Stomach (tissue), 9 donors: ENCODE data around the gene PLS3. TPM values are rescaled to one million over a fixed set of nuclear protein-coding genes. Genes with fewer than 3 reads are reported as not detected.

Source experiments
- DNase-seq, 2 donors: peaks; one replicate each; pipeline versions ENCODE4 v3.0.0 to v3.0.0-alpha.2; 2013 to 2019
- H3K27ac ChIP-seq, 5 donors: fragments of 200-600 bp in 4 of 5; sonication (generic) in 4 of 5; one replicate each; pipeline ENCODE4 v1.5.1; 2013 to 2019; ENCODE audit warnings: mild to moderate bottlenecking in 1 of 5, moderate library complexity in 1 of 5
- H3K27me3 ChIP-seq, 3 donors: fragments of 200-600 bp; sonication (generic); one replicate each; pipeline ENCODE4 v1.5.1; 2017 to 2019; ENCODE audit warnings: mixed run types in 1 of 3
- H3K36me3 ChIP-seq, 4 donors: fragments of 200-600 bp; sonication (generic); 1 replicate in 3 of 4; 2 replicates in 1 of 4; pipeline ENCODE4 v1.5.1; 2016 to 2019
- H3K4me1 ChIP-seq, 4 donors: fragments of 200-600 bp; sonication (generic); one replicate each; pipeline ENCODE4 v1.5.1; 2016 to 2019
- H3K4me3 ChIP-seq, 4 donors: fragments of 200-600 bp; sonication (generic) in 3 of 4; one replicate each; pipeline ENCODE4 v1.5.1; 2016 to 2019; ENCODE audit warnings: mild to moderate bottlenecking in 1 of 4
- H3K9me3 ChIP-seq, 4 donors: fragments of 200-600 bp; sonication (generic); one replicate each; pipeline ENCODE4 v1.5.1; 2016 to 2019
- CTCF ChIP-seq, 7 experiments: fragments of 450-650 bp in 4 of 7; fragments of 200-600 bp in 3 of 7; sonication (generic) in 3 of 7; IDR thresholded peaks; one replicate each; pipeline ENCODE4 v1.5.1; 2016 to 2019; ENCODE audit warnings: antibody characterized with exemption in 7 of 7, control low read depth in 2 of 7, mild to moderate bottlenecking in 1 of 7
- EP300 ChIP-seq: sonication (generic); formaldehyde crosslinking; IDR thresholded peaks from one replicate; pipeline ENCODE4 v1.6.1; 2017; ENCODE audit warnings: antibody characterized with exemption
- POLR2A ChIP-seq, 4 donors: fragments of 450-650 bp; IDR thresholded peaks; one replicate each; pipeline ENCODE4 v1.6.1; 2016; ENCODE audit warnings: antibody characterized with exemption in 4 of 4, control low read depth in 2 of 4, mild to moderate bottlenecking in 1 of 4, moderate library complexity in 1 of 4
- POLR2AphosphoS5 ChIP-seq, 3 donors: sonication (generic); formaldehyde crosslinking; IDR thresholded peaks; one replicate each; pipeline ENCODE4 v1.6.1; 2016; ENCODE audit warnings: antibody characterized with exemption in 3 of 3
- WGBS, 5 donors: extraction: QIAGEN DNeasy Blood & Tissue Kit in 3 of 5; methylation state at CpG; one replicate each; pipeline versions ENCODE4 v1.1.5 to v1.1.7; 2013 to 2018; 5-methylcytosine and 5-hydroxymethylcytosine counted together
- intact Hi-C: fragments of 100-400 bp; cut with DNase I; formaldehyde crosslinking; loops from one replicate; pipeline ENCODE4 v1.15.1; 2023; ENCODE audit warnings: low total_unique reads
- polyA plus RNA-seq, 3 donors: library from polyadenylated mRNA; stranded (reverse); fragments of 200-250 nt; gene quantifications; one replicate each; pipeline ENCODE4 v1.2.3, GENCODE V29; 2013
- total RNA-seq, 5 donors: library from RNA; depleted of rRNA; stranded (reverse); fragments of >200 nt; gene quantifications; one replicate each; pipeline versions ENCODE4 v1.1.0 to v1.2.3, GENCODE V29; 2014 to 2016
- donor health status: healthy with polysubstance abuse.
- donor health status: Bipolar disorder and iron deficiency.
- donor health status: healthy.

PLS3 gene
- total and polyA plus RNA-seq, 8 donors, result 7.5 to 129 (median 41.6) TPM

- Histone ChIP-seq H3K4me1 (peaks cover 0 to 22% (median 13%) of the 10 kb centered on the region in 4 donors), H3K27me3 (peaks cover 0 to under 1% (median 0%) of the 10 kb centered on the region in 3 donors), H3K27ac (no peak overlapping the region), H3K36me3 (no peaks in the 10 kb centered on the region), H3K4me3 (no peak overlapping the region), H3K9me3 (no peaks in the 10 kb centered on the region)
- no peak for DNase-seq
- no peak for TF ChIP-seq POLR2A (IDR thresholded peaks at IDR 0.05)
- no peak for TF ChIP-seq EP300
- no peak for TF ChIP-seq CTCF (IDR thresholded peaks at IDR 0.05)
- TF ChIP-seq POLR2AphosphoS5 (IDR thresholded peaks at IDR 0.05), result no peak
- intact Hi-C loops, result no loop called here
- WGBS, 5 donors, result 43 to 58% (median 55%) methylated on average over 2 of the region's 2 CpGs
Measured at GRCh38 chrX:115595049-115595448, 34.1 kb downstream of the PLS3 start.

GRCh38 chrX:115598556-115598955 lies 37.6 kb downstream of the PLS3 start:
- Histone ChIP-seq H3K4me1 (peaks cover 0 to 7% (median 4%) of the 10 kb centered on the region in 4 donors), H3K27me3 (peaks cover 0 to 3% (median 0%) of the 10 kb centered on the region in 3 donors), H3K9me3 (no peaks in the 10 kb centered on the region), H3K4me3 (no peak overlapping the region), H3K36me3 (no peaks in the 10 kb centered on the region), H3K27ac (no peak overlapping the region)
- TF ChIP-seq EP300, result no peak
- TF ChIP-seq POLR2AphosphoS5 (IDR thresholded peaks at IDR 0.05), result no peak
- TF ChIP-seq POLR2A (IDR thresholded peaks at IDR 0.05), result no peak
- no peak for DNase-seq
- 57 to 89% (median 78%) methylated on average over 1 of the region's 1 CpG for WGBS, 5 donors
- intact Hi-C loops, result no loop called here

GRCh38 chrX:115602308-115602707 lies 41.3 kb downstream of the PLS3 start:
- Histone ChIP-seq H3K4me1 (peaks cover 0 to 5% (median 0%) of the 10 kb centered on the region in 4 donors), H3K36me3 (no peaks in the 10 kb centered on the region), H3K27ac (no peak overlapping the region), H3K9me3 (no peaks in the 10 kb centered on the region), H3K4me3 (no peak overlapping the region), H3K27me3 (peaks cover 0 to 3% (median 0%) of the 10 kb centered on the region in 3 donors)
- no peak for DNase-seq
- intact Hi-C loops, result no loop called here
- no peak for TF ChIP-seq CTCF (IDR thresholded peaks at IDR 0.05)
- TF ChIP-seq EP300, result no peak
- no peak for TF ChIP-seq POLR2AphosphoS5 (IDR thresholded peaks at IDR 0.05)
- TF ChIP-seq POLR2A (IDR thresholded peaks at IDR 0.05), result no peak

- no peak for DNase-seq
- Histone ChIP-seq H3K4me3 (no peak overlapping the region), H3K9me3 (no peaks in the 10 kb centered on the region), H3K4me1 (peaks cover 0 to 5% (median 0%) of the 10 kb centered on the region in 4 donors), H3K27ac (no peak overlapping the region), H3K27me3 (peaks cover 0 to 3% (median 0%) of the 10 kb centered on the region in 3 donors), H3K36me3 (no peaks in the 10 kb centered on the region)
- TF ChIP-seq POLR2A (IDR thresholded peaks at IDR 0.05) (no peak), POLR2AphosphoS5 (IDR thresholded peaks at IDR 0.05) (no peak), CTCF (IDR thresholded peaks at IDR 0.05) (no peak), EP300 (no peak)
- intact Hi-C loops, result no loop called here
- 48 to 65% (median 61%) methylated on average over 4 of the region's 4 CpGs for WGBS, 5 donors
Measured at GRCh38 chrX:115602729-115603389, 41.9 kb downstream of the PLS3 start.

- H3K36me3 ChIP-seq, result no peaks in the 10 kb centered on the region
- TF ChIP-seq EP300 (no peak), CTCF (IDR thresholded peaks at IDR 0.05) (no peak), POLR2A (IDR thresholded peaks at IDR 0.05) (no peak), POLR2AphosphoS5 (IDR thresholded peaks at IDR 0.05) (no peak)
- intact Hi-C loops, result no loop called here
- 76 to 91% (median 85%) methylated on average over 2 of the region's 2 CpGs for WGBS, 5 donors
- no peak overlapping the region for H3K4me3 ChIP-seq
- no peaks in the 10 kb centered on the region for H3K9me3 ChIP-seq
- peaks cover 0 to 5% (median 0%) of the 10 kb centered on the region in 4 donors for H3K4me1 ChIP-seq
- H3K27ac ChIP-seq, result no peak overlapping the region
- peaks cover 0 to 3% (median 0%) of the 10 kb centered on the region in 3 donors for H3K27me3 ChIP-seq
- DNase-seq, result no peak
Measured at GRCh38 chrX:115603534-115604074, 42.6 kb downstream of the PLS3 start.
